Gastroesophageal sphincter (tissue), 4 donors: Measurements from ENCODE around the gene COL6A3. TPM values are rescaled to one million over a fixed set of nuclear protein-coding genes. Genes with fewer than 3 reads are reported as not detected.

Experiments
- ATAC-seq: fragments of 150-250 bp; one replicate; pipeline ENCODE4 v1.9.1; 2016; ENCODE audit warnings: mild to moderate bottlenecking, moderate library complexity
- H3K27ac ChIP-seq, 4 donors: fragments of 200-600 bp; sonication (generic) in 3 of 4; 1 replicate in 3 of 4; 2 replicates in 1 of 4; pipeline ENCODE4 v1.5.1; 2016 to 2019
- H3K27me3 ChIP-seq: fragments of 200-600 bp; sonication (generic); one replicate; pipeline ENCODE4 v1.5.1; 2019
- H3K36me3 ChIP-seq, 2 donors: fragments of 200-600 bp; sonication (generic); one replicate each; pipeline ENCODE4 v1.5.1; 2019; ENCODE audit warnings: control low read depth in 1 of 2
- H3K4me1 ChIP-seq, 3 donors: fragments of 200-600 bp; sonication (generic); 1 replicate in 2 of 3; 2 replicates in 1 of 3; pipeline ENCODE4 v1.5.1; 2016 to 2019; ENCODE audit warnings: control low read depth in 2 of 3
- H3K4me3 ChIP-seq, 2 donors: fragments of 200-600 bp; sonication (generic); one replicate each; pipeline ENCODE4 v1.5.1; 2019; ENCODE audit warnings: mild to moderate bottlenecking in 1 of 2, moderate library complexity in 1 of 2
- H3K9me3 ChIP-seq, 3 donors: fragments of 200-600 bp; sonication (generic); one replicate each; pipeline ENCODE4 v1.5.1; 2017 to 2019; ENCODE audit warnings: control low read depth in 2 of 3
- CTCF ChIP-seq, 4 experiments: fragments of 200-600 bp in 2 of 4; fragments of 450-650 bp in 2 of 4; sonication (generic) in 1 of 4; IDR thresholded peaks; one replicate each; pipeline ENCODE4 v1.5.1; 2017 to 2019; ENCODE audit warnings: antibody characterized with exemption in 4 of 4, mild to moderate bottlenecking in 2 of 4, moderate library complexity in 2 of 4
- EP300 ChIP-seq: sonication (generic); formaldehyde crosslinking; IDR thresholded peaks from one replicate; pipeline ENCODE4 v1.6.1; 2017; ENCODE audit warnings: antibody characterized with exemption, mild to moderate bottlenecking
- POLR2A ChIP-seq, 2 donors: fragments of 450-650 bp; IDR thresholded peaks; one replicate each; pipeline ENCODE4 v1.6.1; 2017; ENCODE audit warnings: antibody characterized with exemption in 2 of 2, mild to moderate bottlenecking in 2 of 2, moderate library complexity in 1 of 2
- POLR2AphosphoS5 ChIP-seq: sonication (generic); formaldehyde crosslinking; IDR thresholded peaks from one replicate; pipeline ENCODE4 v1.6.1; 2017; ENCODE audit warnings: antibody characterized with exemption
- WGBS, 2 donors: methylation state at CpG; one replicate each; pipeline ENCODE4 v1.1.5; 2018; ENCODE audit warnings: low coverage in 1 of 2; 5-methylcytosine and 5-hydroxymethylcytosine counted together
- total RNA-seq, 4 donors: library from RNA; depleted of rRNA; stranded (reverse); fragments of >200 nt; gene quantifications; one replicate each; pipeline ENCODE4 v1.1.0, GENCODE V29; 2016

COL6A3 gene
- total RNA-seq, 4 donors from 2014 or later: 110 to 421 (median 310) TPM

GRCh38 chr2:237299906-237300305, 114.1 kb downstream of the COL6A3 start:
- H3K4me1 ChIP-seq: peaks cover 0 to 53% (median 8%) of the 10 kb centered on the region in 3 donors

GRCh38 chr2:237298151-237299118, 115.5 kb downstream of the COL6A3 start:
- no peak for TF ChIP-seq CTCF (IDR thresholded peaks at IDR 0.05)
- no peak for TF ChIP-seq POLR2A (IDR thresholded peaks at IDR 0.05)
- no peak for TF ChIP-seq EP300
- TF ChIP-seq POLR2AphosphoS5: peak; percentile 70
- Histone ChIP-seq H3K4me3 (no peak overlapping the region), H3K36me3 (no peaks in the 10 kb centered on the region), H3K4me1 (peaks cover 0 to 63% (median 8%) of the 10 kb centered on the region in 3 donors), H3K27ac (peak overlapping the region in 2 of 4 donors; percentile 18 to 59), H3K27me3 (no peaks in the 10 kb centered on the region), H3K9me3 (no peaks in the 10 kb centered on the region)
- ATAC-seq: no peak
- WGBS, 2 donors: 85 to 88% methylated on average over 3 to 4 of the region's 10 CpGs

More at GRCh38 chr2:237299906-237300305, 114.1 kb downstream of the COL6A3 start:
- ATAC-seq: no peak
- WGBS, 2 donors: 53 to 56% methylated on average over 3 of the region's 3 CpGs
- Histone ChIP-seq H3K27ac (peak overlapping the region in 2 of 4 donors; percentile 19 to 28), H3K4me3 (no peak overlapping the region), H3K9me3 (no peaks in the 10 kb centered on the region), H3K27me3 (no peaks in the 10 kb centered on the region), H3K36me3 (no peaks in the 10 kb centered on the region)
- no peak for TF ChIP-seq POLR2AphosphoS5
- TF ChIP-seq POLR2A (IDR thresholded peaks at IDR 0.05): no peak
- no peak for TF ChIP-seq EP300

- Histone ChIP-seq H3K4me1 (peaks cover 0 to 65% (median 8%) of the 10 kb centered on the region in 3 donors), H3K36me3 (no peaks in the 10 kb centered on the region), H3K27me3 (no peaks in the 10 kb centered on the region), H3K4me3 (no peak overlapping the region), H3K27ac (peak overlapping the region in 3 of 4 donors; percentile 61 to 88 (median 85)), H3K9me3 (no peaks in the 10 kb centered on the region)
- ATAC-seq: no peak
- 53 to 78% methylated on average over 6 of the region's 6 CpGs for WGBS, 2 donors
- TF ChIP-seq POLR2A (IDR thresholded peaks at IDR 0.05) (no peak), CTCF (IDR thresholded peaks at IDR 0.05) (no peak), POLR2AphosphoS5 (no peak), EP300 (no peak)
Measured at GRCh38 chr2:237297421-237298150, 116.4 kb downstream of the COL6A3 start.

GRCh38 chr2:237296756-237297155, 117.2 kb downstream of the COL6A3 start:
- peak; percentile 50 for ATAC-seq
- Histone ChIP-seq H3K4me1 (peaks cover 5 to 74% (median 10%) of the 10 kb centered on the region in 3 donors), H3K36me3 (no peaks in the 10 kb centered on the region), H3K9me3 (no peaks in the 10 kb centered on the region), H3K4me3 (no peak overlapping the region), H3K27ac (peak overlapping the region in 3 of 4 donors; percentile 61 to 88 (median 85)), H3K27me3 (no peaks in the 10 kb centered on the region)
- 0 to 27% methylated on average over 2 of the region's 2 CpGs for WGBS, 2 donors
- peak; percentile 66 for TF ChIP-seq POLR2AphosphoS5
- TF ChIP-seq POLR2A (IDR thresholded peaks at IDR 0.05): no peak
- no peak for TF ChIP-seq EP300
- no peak for TF ChIP-seq CTCF (IDR thresholded peaks at IDR 0.05)

- Histone ChIP-seq H3K27ac (peak overlapping the region in 3 of 4 donors; percentile 61 to 88 (median 85)), H3K27me3 (no peaks in the 10 kb centered on the region), H3K36me3 (no peaks in the 10 kb centered on the region), H3K9me3 (no peaks in the 10 kb centered on the region), H3K4me1 (peaks cover 10 to 78% (median 11%) of the 10 kb centered on the region in 3 donors), H3K4me3 (no peak overlapping the region)
- 79 to 92% methylated on average over 5 to 9 of the region's 10 CpGs for WGBS, 2 donors
- TF ChIP-seq EP300 (no peak), CTCF (IDR thresholded peaks at IDR 0.05) (no peak), POLR2A (IDR thresholded peaks at IDR 0.05) (no peak)
- ATAC-seq: no peak
Measured at GRCh38 chr2:237295889-237296480, 118.0 kb downstream of the COL6A3 start.
